Panc1 (cell line): Measurements from ENCODE around the gene CLMP. TPM values are rescaled to one million over a fixed set of nuclear protein-coding genes. Genes with fewer than 3 reads are reported as not detected.

Experiments
- ATAC-seq: fragments of 200-7000 bp; cut with Tn5 transposase; 2 replicates; pipeline ENCODE4 v1.9.1; 2020; ENCODE audit warnings: mild to moderate bottlenecking, moderate library complexity
- BruUV-seq: library from RNA; stranded (reverse); fragments of 400-500 nt; replicated peaks from 2 replicates; lab custom pipeline; 2021; lab: Mats Ljungman, UMichigan
- CTCF ChIA-PET: fragments of 300-600 bp; sonication (Branson Sonifier 250); formaldehyde crosslinking; loops from one replicate; lab custom pipeline; 2022; ENCODE audit warnings: antibody characterized with exemption; lab: Charles Lee
- POLR2A ChIA-PET: fragments of 300-600 bp; sonication (Branson Sonifier 250); formaldehyde crosslinking; loops from one replicate; lab custom pipeline; 2022; ENCODE audit warnings: antibody characterized with exemption; lab: Charles Lee
- DNase-seq: peaks from one replicate; pipeline ENCODE4 v3.0.0-alpha.2; 2010; ENCODE audit warnings: low read depth, low spot score
- H3K27ac ChIP-seq: 2 replicates; pipeline ENCODE4 v1.5.1; 2011; ENCODE audit warnings: mild to moderate bottlenecking, low read length, inconsistent platforms
- H3K27me3 ChIP-seq: fragments of 200-500 bp; sonication (Bioruptor generic); 2 replicates; pipeline ENCODE4 v1.6.0; 2014; ENCODE audit warnings: low read length, inconsistent platforms; ENCODE audit not compliant: control insufficient read depth, insufficient read depth
- H3K36me3 ChIP-seq: fragments of 200-500 bp; sonication (Bioruptor generic); 2 replicates; pipeline ENCODE4 v1.5.1; 2014; ENCODE audit warnings: inconsistent platforms, mild to moderate bottlenecking, low read length, moderate library complexity; ENCODE audit not compliant: control insufficient read depth, insufficient read depth
- H3K4me1 ChIP-seq: 2 replicates; pipeline ENCODE4 v1.5.1; 2011; ENCODE audit warnings: inconsistent platforms, mild to moderate bottlenecking, low read length, moderate library complexity; ENCODE audit not compliant: control insufficient read depth, insufficient read depth
- H3K4me3 ChIP-seq, 2 experiments: 2 replicates each; pipeline ENCODE4 v1.5.1; 2011 to 2012; ENCODE audit warnings: low read depth in 2 of 2, low read length in 2 of 2, mild to moderate bottlenecking in 2 of 2, inconsistent platforms in 1 of 2, moderate library complexity in 1 of 2
- H3K9me3 ChIP-seq: fragments of 200-500 bp; sonication (Bioruptor generic); 2 replicates; pipeline ENCODE4 v1.5.1; 2014; ENCODE audit warnings: low read depth, mild to moderate bottlenecking, inconsistent platforms, low read length, moderate library complexity; ENCODE audit not compliant: control insufficient read depth, insufficient read depth
- CTCF ChIP-seq: fragments of 450-650 bp; IDR thresholded peaks from 2 replicates; pipeline ENCODE4 v1.5.1; 2017; ENCODE audit warnings: mild to moderate bottlenecking
- POLR2AphosphoS5 ChIP-seq: IDR thresholded peaks from 2 replicates; pipeline ENCODE4 v1.6.1; 2012; ENCODE audit warnings: mild to moderate bottlenecking, low read depth, low read length, moderate library complexity
- SIN3A ChIP-seq: IDR thresholded peaks from 2 replicates; pipeline ENCODE4 v1.6.1; 2012; ENCODE audit warnings: low read depth, mild to moderate bottlenecking, low read length, moderate library complexity, borderline replicate concordance; ENCODE audit not compliant: insufficient read depth
- TCF7L2 ChIP-seq: IDR thresholded peaks from 2 replicates; pipeline ENCODE4 v1.6.1; 2011; ENCODE audit warnings: mild to moderate bottlenecking, low read depth, low read length, inconsistent platforms
- in situ Hi-C: cut with HindIII; loops from 2 replicates; pipeline ENCODE4 v1.10.0; 2016; ENCODE audit warnings: low sequenced_read_pairs, low pct_unique_long_range_greater_than_20kb
- intact Hi-C: fragments of 100-400 bp; cut with micrococcal nuclease; formaldehyde crosslinking; loops from one replicate; pipeline ENCODE4 v1.10.0; 2022; ENCODE audit not compliant: unreplicated experiment
- total RNA-seq: library from RNA; stranded (reverse); gene quantifications from one replicate; pipeline ENCODE4 v1.2.1, GENCODE V29; 2021; ENCODE audit not compliant: unreplicated experiment
- TF ChIP-seq, protein P1 (sequence below), 2 experiments: IDR thresholded peaks; 2 replicates each; pipeline ENCODE4 v1.6.1; 2011 to 2012; ENCODE audit warnings: low read depth in 2 of 2, control low read depth in 1 of 2, low read length in 1 of 2, mild to moderate bottlenecking in 1 of 2, moderate library complexity in 1 of 2; ENCODE audit not compliant: insufficient read depth in 1 of 2

Gene CLMP
- total RNA-seq, 1 experiment from 2014 or later = 1.5 TPM

DNA sequence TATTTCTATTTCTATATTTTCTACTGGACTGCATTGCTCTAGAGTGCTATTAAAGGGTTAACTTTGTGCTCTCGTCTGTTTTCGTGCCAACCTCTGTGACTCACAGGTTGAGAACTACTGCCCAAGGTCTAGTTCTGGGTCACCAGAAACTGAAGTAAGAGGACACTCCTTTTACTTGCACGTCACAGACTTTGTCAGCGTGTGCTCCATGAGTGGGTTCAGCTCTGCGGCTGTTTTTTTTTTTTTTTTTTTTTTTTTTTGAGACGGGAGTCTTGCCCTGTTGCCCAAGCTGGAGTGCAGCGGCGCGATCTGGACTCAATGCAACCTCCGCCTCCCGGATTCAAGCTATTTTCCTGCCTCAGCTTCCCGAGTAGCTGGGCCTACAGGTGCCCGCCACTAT is 49.8 kb downstream of the CLMP start:
- ATAC-seq (peak; percentile 92), DNase-seq (peak; percentile 72)
- ChIA-PET CTCF (interaction anchor here (0.6 to 1.5 kb wide), 3 partner anchors 20 to 338 kb away, joined by 3 read pairs; no protein-coding TSS in a partner anchor), POLR2A (interaction anchor here (0.6 kb wide), 1 partner anchor 257 kb away, joined by 3 read pairs; no protein-coding TSS in a partner anchor)
- Histone ChIP-seq H3K36me3 (no peaks in the 10 kb centered on the region), H3K4me1 (peaks cover 7% of the 10 kb centered on the region), H3K9me3 (no peaks in the 10 kb centered on the region), H3K4me3 (peak overlapping the region in 1 of 2 experiments; percentile 40; a peak in 2 of 4 replicates), H3K27me3 (no peaks in the 10 kb centered on the region), H3K27ac (no peak overlapping the region)
- no TSS peak for BruUV-seq
- in situ Hi-C loops (no loop called here), intact Hi-C loops (no loop called here)
- TF ChIP-seq SIN3A (no peak), CTCF (no peak), POLR2AphosphoS5 (no peak), TCF7L2 (no peak)
- TF ChIP-seq, protein P1, sequence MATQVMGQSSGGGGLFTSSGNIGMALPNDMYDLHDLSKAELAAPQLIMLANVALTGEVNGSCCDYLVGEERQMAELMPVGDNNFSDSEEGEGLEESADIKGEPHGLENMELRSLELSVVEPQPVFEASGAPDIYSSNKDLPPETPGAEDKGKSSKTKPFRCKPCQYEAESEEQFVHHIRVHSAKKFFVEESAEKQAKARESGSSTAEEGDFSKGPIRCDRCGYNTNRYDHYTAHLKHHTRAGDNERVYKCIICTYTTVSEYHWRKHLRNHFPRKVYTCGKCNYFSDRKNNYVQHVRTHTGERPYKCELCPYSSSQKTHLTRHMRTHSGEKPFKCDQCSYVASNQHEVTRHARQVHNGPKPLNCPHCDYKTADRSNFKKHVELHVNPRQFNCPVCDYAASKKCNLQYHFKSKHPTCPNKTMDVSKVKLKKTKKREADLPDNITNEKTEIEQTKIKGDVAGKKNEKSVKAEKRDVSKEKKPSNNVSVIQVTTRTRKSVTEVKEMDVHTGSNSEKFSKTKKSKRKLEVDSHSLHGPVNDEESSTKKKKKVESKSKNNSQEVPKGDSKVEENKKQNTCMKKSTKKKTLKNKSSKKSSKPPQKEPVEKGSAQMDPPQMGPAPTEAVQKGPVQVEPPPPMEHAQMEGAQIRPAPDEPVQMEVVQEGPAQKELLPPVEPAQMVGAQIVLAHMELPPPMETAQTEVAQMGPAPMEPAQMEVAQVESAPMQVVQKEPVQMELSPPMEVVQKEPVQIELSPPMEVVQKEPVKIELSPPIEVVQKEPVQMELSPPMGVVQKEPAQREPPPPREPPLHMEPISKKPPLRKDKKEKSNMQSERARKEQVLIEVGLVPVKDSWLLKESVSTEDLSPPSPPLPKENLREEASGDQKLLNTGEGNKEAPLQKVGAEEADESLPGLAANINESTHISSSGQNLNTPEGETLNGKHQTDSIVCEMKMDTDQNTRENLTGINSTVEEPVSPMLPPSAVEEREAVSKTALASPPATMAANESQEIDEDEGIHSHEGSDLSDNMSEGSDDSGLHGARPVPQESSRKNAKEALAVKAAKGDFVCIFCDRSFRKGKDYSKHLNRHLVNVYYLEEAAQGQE (IDR thresholded peaks at IDR 0.05; ENCODE audit: insufficient read depth in 1 of 2, low read depth in 2 of 2, low read length in 1 of 2) = no peak

- no peak for DNase-seq
- Histone ChIP-seq H3K4me1 (peaks cover 7% of the 10 kb centered on the region), H3K4me3 (no peak overlapping the region), H3K27ac (no peak overlapping the region), H3K9me3 (no peaks in the 10 kb centered on the region), H3K27me3 (no peaks in the 10 kb centered on the region), H3K36me3 (no peaks in the 10 kb centered on the region)
- TF ChIP-seq SIN3A (no peak), POLR2AphosphoS5 (no peak), CTCF (no peak), TCF7L2 (no peak)
- TF ChIP-seq, protein P1 (IDR thresholded peaks at IDR 0.05; ENCODE audit: insufficient read depth in 1 of 2, low read depth in 2 of 2, low read length in 1 of 2) = no peak
- ChIA-PET POLR2A (no interaction called here), CTCF (interaction anchor here (1.0 to 1.5 kb wide), 2 partner anchors 20 to 41 kb away, joined by 3 read pairs; no protein-coding TSS in a partner anchor)
- no TSS peak for BruUV-seq
- ATAC-seq = no peak
- in situ Hi-C loops = no loop called here
- intact Hi-C loops = no loop called here
These were observed 50.3 kb downstream of the CLMP start for GRCh38 chr11:123144707-123145106.
